Gastrocnemius medialis (tissue), 4 donors: Measurements from ENCODE around the gene TNC. TPM values are rescaled to one million over a fixed set of nuclear protein-coding genes. Genes with fewer than 3 reads are reported as not detected.

Source experiments
- ATAC-seq, 2 donors: fragments of 150-250 bp; one replicate each; pipeline ENCODE4 v1.9.1; 2016
- DNase-seq, 2 donors: peaks; one replicate each; pipeline ENCODE4 v3.0.0-alpha.2; 2019
- H3K27ac ChIP-seq, 4 donors: fragments of 200-600 bp; sonication (generic); 1 replicate in 1 of 4; 2 replicates in 3 of 4; pipeline ENCODE4 v1.5.1; 2016 to 2018; ENCODE audit warnings: mild to moderate bottlenecking in 2 of 4, moderate library complexity in 1 of 4
- H3K27me3 ChIP-seq, 3 donors: fragments of 200-600 bp; sonication (generic) in 2 of 3; 1 replicate in 1 of 3; 2 replicates in 2 of 3; pipeline versions ENCODE4 v1.5.1 to v1.6.0; 2016 to 2019; ENCODE audit warnings: mild to moderate bottlenecking in 1 of 3, moderate library complexity in 1 of 3
- H3K36me3 ChIP-seq, 2 donors: fragments of 200-600 bp; sonication (generic) in 1 of 2; one replicate each; pipeline ENCODE4 v1.5.1; 2017 to 2018
- H3K4me1 ChIP-seq, 2 donors: fragments of 200-600 bp; sonication (generic) in 1 of 2; one replicate each; pipeline ENCODE4 v1.5.1; 2016 to 2017; ENCODE audit warnings: mild to moderate bottlenecking in 2 of 2
- H3K4me3 ChIP-seq, 4 donors: fragments of 200-600 bp; sonication (generic) in 3 of 4; 1 replicate in 1 of 4; 2 replicates in 3 of 4; pipeline ENCODE4 v1.5.1; 2016 to 2019; ENCODE audit warnings: mild to moderate bottlenecking in 2 of 4
- H3K9me3 ChIP-seq, 3 donors: fragments of 200-600 bp; sonication (generic) in 2 of 3; 1 replicate in 1 of 3; 2 replicates in 2 of 3; pipeline ENCODE4 v1.5.1; 2016 to 2019
- CTCF ChIP-seq, 5 experiments: fragments of 450-650 bp in 3 of 5; fragments of 200-600 bp in 2 of 5; sonication (generic) in 2 of 5; IDR thresholded peaks in 4 of 5; conservative IDR thresholded peaks in 1 of 5; 1 replicate in 4 of 5; 2 replicates in 1 of 5; pipeline ENCODE4 v1.5.1; 2016 to 2019; ENCODE audit warnings: antibody characterized with exemption in 5 of 5, mild to moderate bottlenecking in 3 of 5, moderate library complexity in 3 of 5
- POLR2A ChIP-seq, 2 donors: fragments of 450-650 bp; IDR thresholded peaks; one replicate each; pipeline ENCODE4 v1.6.1; 2017; ENCODE audit warnings: antibody characterized with exemption in 2 of 2, mild to moderate bottlenecking in 2 of 2, moderate library complexity in 2 of 2
- in situ Hi-C, 4 donors: fragments of 200-750 bp; cut with MboI; loops; one replicate each; pipeline versions ENCODE4 v1.15.0 to v1.8.0; 2017; ENCODE audit warnings: low sequenced_read_pairs in 4 of 4
- intact Hi-C: fragments of 100-400 bp; cut with DNase I; formaldehyde crosslinking; loops from one replicate; pipeline ENCODE4 v1.15.1; 2023; ENCODE audit warnings: low total_unique reads
- total RNA-seq, 4 donors: library from RNA; depleted of rRNA; stranded (reverse); fragments of >200 nt; gene quantifications; one replicate each; pipeline versions ENCODE4 v1.1.0 to v1.2.3, GENCODE V29; 2016

TNC gene
- total RNA-seq, 4 donors from 2014 or later, result 4.3 to 17.6 (median 10.7) TPM; not detected in 1

DNA sequence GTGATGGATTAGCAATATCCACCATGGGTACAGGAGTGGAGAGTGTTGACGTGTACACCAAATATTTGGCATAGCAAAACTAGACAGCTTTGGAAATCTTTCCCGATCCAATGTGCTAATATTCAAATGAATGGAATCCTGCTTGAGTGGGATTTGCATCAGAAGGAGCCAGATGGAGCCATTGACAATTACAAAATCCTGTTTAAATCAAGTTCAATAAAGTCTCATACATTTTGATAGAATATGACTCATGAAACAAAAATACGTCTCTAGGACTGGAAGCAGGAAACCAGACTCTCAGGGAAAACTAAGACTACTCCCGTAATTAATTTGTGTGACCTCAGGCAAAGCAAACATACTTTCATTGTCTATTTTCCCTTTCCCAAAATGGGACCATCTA, 13.0 kb downstream of the TNC start:
- in situ Hi-C loops (no loop called here), intact Hi-C loops (no loop called here)
- no peaks in the 10 kb centered on the region for H3K36me3 ChIP-seq
- no peak overlapping the region for H3K27ac ChIP-seq
- DNase-seq, result no peak
- ATAC-seq, result no peak
- TF ChIP-seq POLR2A (IDR thresholded peaks at IDR 0.05) (no peak), CTCF (IDR thresholded peaks at IDR 0.05 in 4 of 5, conservative IDR thresholded peaks at IDR 0.05 in 1 of 5) (no peak)
- no peak overlapping the region for H3K4me3 ChIP-seq
- no peaks in the 10 kb centered on the region for H3K9me3 ChIP-seq
- no peaks in the 10 kb centered on the region for H3K27me3 ChIP-seq
- no peaks in the 10 kb centered on the region for H3K4me1 ChIP-seq

- TF ChIP-seq POLR2A (IDR thresholded peaks at IDR 0.05) (no peak), CTCF (IDR thresholded peaks at IDR 0.05 in 4 of 5, conservative IDR thresholded peaks at IDR 0.05 in 1 of 5) (no peak)
Measured at GRCh38 chr9:115103746-115104477, 14.0 kb downstream of the TNC start.

GRCh38 chr9:115099901-115100300, 18.1 kb downstream of the TNC start:
- Histone ChIP-seq H3K27me3 (no peaks in the 10 kb centered on the region), H3K4me1 (no peaks in the 10 kb centered on the region), H3K36me3 (no peaks in the 10 kb centered on the region), H3K4me3 (no peak overlapping the region), H3K27ac (no peak overlapping the region), H3K9me3 (no peaks in the 10 kb centered on the region)
- in situ Hi-C loops, result no loop called here
- intact Hi-C loops, result no loop called here
- TF ChIP-seq POLR2A (IDR thresholded peaks at IDR 0.05), result no peak
- TF ChIP-seq CTCF (IDR thresholded peaks at IDR 0.05 in 4 of 5, conservative IDR thresholded peaks at IDR 0.05 in 1 of 5), result no peak
- ATAC-seq, result no peak
- no peak for DNase-seq

More at GRCh38 chr9:115103746-115104477, 14.0 kb downstream of the TNC start:
- no peaks in the 10 kb centered on the region for H3K27me3 ChIP-seq
- DNase-seq, result no peak
- no peaks in the 10 kb centered on the region for H3K4me1 ChIP-seq
- H3K4me3 ChIP-seq, result no peak overlapping the region
- intact Hi-C loops (no loop called here), in situ Hi-C loops (no loop called here)
- ATAC-seq, result no peak
- H3K9me3 ChIP-seq, result no peaks in the 10 kb centered on the region
- H3K27ac ChIP-seq, result no peak overlapping the region
- no peaks in the 10 kb centered on the region for H3K36me3 ChIP-seq

DNA sequence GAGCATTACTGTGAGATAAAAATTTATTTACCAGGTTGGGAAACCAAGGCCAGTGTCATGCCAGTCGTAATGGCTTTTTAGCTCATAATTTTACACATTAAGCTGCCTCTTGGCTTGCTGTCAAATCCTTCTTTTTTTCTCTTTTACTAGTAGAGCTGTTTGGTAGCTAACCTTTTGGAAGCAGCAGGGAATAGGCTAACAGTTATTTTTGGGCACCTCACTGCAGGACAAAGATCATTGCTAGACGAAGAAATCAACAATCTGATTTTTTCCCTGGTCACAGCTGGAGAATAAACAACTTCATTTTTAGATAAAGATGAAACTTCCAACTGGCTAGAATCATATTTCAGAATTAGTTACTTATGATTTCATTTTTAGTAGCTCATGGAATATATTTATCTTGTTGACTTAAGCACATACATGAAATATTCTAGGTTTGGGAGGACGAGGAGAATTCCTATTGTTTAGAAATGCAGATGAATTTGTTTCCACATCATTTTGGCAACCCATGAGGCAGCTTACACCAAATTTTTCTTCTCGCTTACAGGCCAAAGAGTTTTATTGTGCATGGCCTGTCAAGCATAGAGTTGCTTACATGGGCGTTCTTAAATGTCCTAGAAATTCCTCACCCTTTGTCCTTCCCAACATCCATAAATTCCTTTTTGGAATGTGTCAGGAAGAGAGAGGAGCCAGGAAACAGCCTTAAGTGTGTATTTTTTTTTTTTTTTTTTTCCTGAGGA, 19.6 kb downstream of the TNC start:
- intact Hi-C loops, result no loop called here
- in situ Hi-C loops, result no loop called here

More for the DNA sequence above, 19.6 kb downstream of the TNC start:
- TF ChIP-seq POLR2A (IDR thresholded peaks at IDR 0.05), result no peak
- TF ChIP-seq CTCF (IDR thresholded peaks at IDR 0.05 in 4 of 5, conservative IDR thresholded peaks at IDR 0.05 in 1 of 5), result no peak
- Histone ChIP-seq H3K4me1 (no peaks in the 10 kb centered on the region), H3K27ac (no peak overlapping the region), H3K27me3 (no peaks in the 10 kb centered on the region), H3K4me3 (no peak overlapping the region), H3K36me3 (no peaks in the 10 kb centered on the region), H3K9me3 (no peaks in the 10 kb centered on the region)
- DNase-seq, result no peak
- ATAC-seq, result peak in 1 of 2 donors; percentile 11
